Left colon (tissue), 2 donors: Measurements from ENCODE around the gene DISC1. TPM values are rescaled to one million over a fixed set of nuclear protein-coding genes. Genes with fewer than 3 reads are reported as not detected.

Source experiments
- ATAC-seq: fragments of 200-7000 bp; cut with Tn5 transposase; one replicate; pipeline ENCODE4 v1.9.1; 2020; ENCODE audit warnings: mild to moderate bottlenecking, moderate library complexity
- DNase-seq, 2 donors: peaks; one replicate each; pipeline ENCODE4 v3.0.0-alpha.2; 2020
- intact Hi-C, 2 donors: fragments of 100-400 bp; cut with DNase I in 1 of 2; cut with micrococcal nuclease in 1 of 2; formaldehyde crosslinking; loops; one replicate each; pipeline versions ENCODE4 v1.11.2 to v1.14.0; 2022; cut with DNase I, micrococcal nuclease
- total RNA-seq, 2 donors: library from RNA; stranded (reverse); fragmentation: NEBNext Ultra II Directional; extraction: Animal tissue kit (Norgen Biotek cat#: 25700); gene quantifications; one replicate each; pipeline ENCODE4 v1.2.1, GENCODE V29; 2021
- donor health status: DM: no; HTN: no; CAD: no.
- donor health status: DM: yes; HTN: yes; CAD: no.

Gene DISC1
- total RNA-seq, 2 donors from 2014 or later, result 9.2 to 12.8 TPM

DNA sequence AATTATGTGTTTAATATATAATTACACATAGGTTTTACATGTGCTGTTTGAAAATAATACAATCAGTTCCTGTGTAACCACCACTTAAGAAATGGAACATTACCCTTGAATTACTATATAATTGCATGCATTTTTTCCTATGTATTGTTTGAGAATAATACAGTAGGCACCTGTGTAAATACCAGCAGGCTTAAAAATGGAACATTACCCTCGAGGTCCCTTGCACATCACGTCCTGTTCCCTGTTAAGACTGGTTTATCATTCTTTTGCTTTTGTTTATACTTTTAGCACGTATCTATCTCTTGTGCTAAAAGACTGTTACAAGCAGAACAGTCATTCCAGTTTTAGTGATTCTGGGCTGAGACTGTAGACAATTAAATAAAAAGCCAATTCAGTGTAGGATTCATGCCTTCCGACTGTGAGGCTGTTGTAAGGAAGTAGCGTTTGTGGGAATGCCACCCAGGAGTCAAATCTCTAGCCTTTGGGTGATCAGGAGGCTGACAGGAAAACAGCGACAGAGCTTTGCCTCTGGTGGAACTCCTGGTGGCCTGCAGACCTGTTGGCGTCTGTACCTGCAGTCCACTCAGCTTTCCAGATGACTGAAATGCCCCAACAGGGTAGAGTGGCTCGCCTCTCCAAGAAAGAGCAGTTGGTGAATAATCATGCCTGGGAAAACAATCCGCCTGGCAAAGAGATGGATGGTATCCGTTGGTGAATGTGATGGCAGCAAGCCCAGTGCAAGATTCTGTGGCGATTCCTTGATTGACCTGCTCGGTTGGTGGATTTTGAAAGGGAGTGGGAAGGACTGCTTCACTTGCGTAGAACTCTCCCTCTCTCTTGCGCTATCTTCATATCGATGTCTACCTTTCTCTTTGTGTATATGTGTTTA lies 58.0 kb downstream of the DISC1 start:
- ATAC-seq (peak; percentile 76), DNase-seq (peak; percentile 40 to 46)
- intact Hi-C loops, result no loop called here

DNA sequence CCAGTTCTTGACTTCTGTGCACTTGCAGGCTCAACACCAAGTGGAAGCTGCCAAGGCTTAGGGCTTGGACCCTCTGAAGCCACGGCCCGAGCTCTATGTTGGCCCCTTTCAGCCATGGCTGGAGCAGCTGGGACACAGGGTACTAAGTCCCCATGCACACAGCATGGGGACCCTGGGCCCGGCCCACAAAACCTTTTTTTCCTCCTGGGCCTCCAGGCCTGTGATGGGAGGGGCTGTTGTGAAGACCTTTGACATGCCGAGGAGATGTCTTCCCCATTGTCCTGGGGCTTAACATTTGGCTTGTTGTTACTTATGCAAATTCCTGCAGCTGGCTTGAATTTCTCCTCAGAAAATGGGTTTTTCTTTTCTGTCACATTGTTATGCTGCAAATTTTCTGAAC lies 59.8 kb downstream of the DISC1 start:
- ATAC-seq (no peak), DNase-seq (no peak)
- intact Hi-C loops, result no loop called here

DNA sequence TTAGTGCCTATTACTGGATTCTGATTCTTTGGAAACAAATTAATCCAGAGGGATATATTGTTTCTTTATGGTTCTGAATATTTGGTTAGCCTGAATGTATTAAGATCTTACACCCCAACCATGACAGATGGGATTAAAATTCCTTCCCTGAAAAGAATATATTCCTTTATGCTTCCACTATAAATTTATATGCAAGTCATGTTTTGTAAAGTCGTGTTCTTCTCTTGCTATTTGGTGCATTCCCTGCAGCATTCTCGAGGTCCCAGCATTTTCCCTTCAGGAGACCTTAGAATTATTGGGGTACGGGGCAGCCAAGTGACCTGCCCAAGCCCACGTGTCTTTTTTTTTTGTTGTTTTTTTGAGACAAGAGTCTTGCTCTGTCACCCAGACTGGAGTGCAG lies 62.4 kb downstream of the DISC1 start:
- ATAC-seq (no peak), DNase-seq (no peak)
- intact Hi-C loops, result no loop called here

DNA sequence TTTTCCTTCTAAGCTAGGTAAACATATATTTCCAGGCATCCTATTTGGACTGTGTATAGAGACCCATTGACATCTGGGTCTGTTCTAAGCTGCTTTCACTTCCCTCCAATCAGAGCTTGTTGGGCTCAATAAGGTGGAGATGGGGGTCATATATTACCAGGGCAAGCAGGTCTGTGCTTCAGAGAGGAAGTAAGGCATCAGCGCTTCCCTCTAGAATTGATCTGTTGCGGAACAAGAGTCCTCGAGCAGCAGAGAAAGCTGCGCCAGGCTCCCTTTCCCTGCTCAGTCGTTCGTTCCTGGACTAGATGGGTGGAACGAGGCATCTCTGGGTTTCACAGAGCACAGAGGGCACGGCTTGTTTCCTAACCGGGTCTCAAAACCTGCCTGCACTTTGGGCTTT lies 63.5 kb downstream of the DISC1 start:
- intact Hi-C loops, result no loop called here
- ATAC-seq (no peak), DNase-seq (no peak)

DNA sequence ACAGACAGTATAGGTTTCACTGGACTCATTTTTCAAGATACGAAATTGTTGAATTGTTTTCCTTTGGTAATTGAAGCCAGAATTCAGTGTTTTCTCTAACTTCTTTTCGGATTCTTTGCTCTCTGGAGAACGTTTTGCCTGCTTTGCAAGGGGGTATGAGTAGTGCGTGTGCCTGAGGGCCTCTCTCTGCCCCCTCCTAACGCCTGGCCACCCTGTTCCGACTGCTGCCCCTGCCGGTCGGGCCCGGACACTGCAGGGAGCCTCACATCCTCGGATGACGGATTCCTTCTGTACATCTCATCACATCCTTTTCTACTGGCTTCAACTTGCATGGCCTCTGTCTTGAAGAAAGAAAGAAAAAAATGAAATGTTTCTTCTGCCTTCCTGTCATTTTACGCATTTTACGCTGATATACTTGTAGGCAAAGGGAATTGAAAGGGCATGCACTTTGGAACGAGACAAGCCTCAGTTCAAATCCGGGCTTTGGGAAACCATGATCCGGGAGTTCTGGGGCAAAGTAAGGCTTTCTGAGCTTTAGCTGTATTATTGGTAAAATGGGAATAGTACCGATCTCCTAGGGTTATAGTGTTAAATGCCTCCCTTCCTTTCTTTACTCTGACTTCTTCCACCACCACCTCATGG lies 65.1 kb downstream of the DISC1 start:
- DNase-seq (no peak), ATAC-seq (no peak)
- intact Hi-C loops, result no loop called here

DNA sequence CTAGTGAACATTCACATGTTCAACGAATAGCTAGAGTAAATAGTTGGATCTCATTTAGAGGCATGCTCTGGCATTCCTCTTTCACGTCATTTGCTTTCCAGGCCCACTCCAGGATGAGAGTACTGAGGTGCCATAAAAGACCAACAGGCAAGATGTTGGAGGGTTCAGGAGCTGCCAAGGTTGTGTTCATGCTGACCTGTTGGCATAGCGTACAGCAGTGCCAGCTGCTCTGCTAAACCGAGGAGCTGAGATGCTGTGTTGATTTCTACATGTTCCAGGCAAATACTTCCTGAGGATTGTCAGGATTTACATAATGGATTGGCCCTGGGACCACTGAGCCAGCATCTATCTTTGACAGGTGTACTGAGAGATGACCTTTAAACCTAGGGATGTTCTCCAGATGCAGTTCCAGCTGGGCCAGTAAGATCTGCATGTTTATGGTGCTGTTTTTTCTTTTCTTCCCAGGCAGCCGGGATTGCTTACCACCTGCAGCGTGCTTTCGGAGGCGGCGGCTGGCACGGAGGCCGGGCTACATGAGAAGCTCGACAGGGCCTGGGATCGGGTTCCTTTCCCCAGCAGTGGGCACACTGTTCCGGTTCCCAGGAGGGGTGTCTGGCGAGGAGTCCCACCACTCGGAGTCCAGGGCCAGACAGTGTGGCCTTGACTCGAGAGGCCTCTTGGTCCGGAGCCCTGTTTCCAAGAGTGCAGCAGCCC lies 66.9 kb downstream of the DISC1 start:
- intact Hi-C loops, result no loop called here
- DNase-seq (peak in 1 of 2 donors; percentile 30), ATAC-seq (peak; percentile 58)

DNA sequence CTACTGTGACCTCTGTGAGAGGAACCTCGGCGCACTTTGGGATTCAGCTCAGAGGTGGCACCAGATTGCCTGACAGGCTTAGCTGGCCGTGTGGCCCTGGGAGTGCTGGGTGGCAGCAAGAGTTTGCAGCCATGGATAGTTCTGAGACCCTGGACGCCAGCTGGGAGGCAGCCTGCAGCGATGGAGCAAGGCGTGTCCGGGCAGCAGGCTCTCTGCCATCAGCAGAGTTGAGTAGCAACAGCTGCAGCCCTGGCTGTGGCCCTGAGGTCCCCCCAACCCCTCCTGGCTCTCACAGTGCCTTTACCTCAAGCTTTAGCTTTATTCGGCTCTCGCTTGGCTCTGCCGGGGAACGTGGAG lies 67.5 kb downstream of the DISC1 start:
- ATAC-seq (peak; percentile 51), DNase-seq (no peak)
- intact Hi-C loops, result no loop called here

DNA sequence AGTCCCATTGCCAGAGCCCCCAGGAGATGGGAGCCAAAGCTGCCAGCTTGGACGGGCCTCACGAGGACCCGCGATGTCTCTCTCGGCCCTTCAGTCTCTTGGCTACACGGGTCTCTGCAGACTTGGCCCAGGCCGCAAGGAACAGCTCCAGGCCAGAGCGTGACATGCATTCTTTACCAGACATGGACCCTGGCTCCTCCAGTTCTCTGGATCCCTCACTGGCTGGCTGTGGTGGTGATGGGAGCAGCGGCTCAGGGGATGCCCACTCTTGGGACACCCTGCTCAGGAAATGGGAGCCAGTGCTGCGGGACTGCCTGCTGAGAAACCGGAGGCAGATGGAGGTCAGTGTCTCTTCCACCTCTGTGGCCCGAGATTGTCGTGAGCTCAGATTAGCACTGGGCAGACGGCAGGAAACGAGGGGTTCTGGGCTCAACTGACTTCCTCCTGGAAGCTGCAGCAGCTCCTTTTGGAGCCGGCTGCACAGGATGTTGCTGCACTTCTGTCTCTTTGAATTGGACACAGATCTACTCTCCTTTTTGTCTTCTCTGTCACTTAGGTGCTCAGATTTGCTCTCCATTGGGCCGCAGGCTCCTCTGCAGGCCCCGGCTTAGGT lies 68.0 kb downstream of the DISC1 start:
- ATAC-seq, result no peak
- intact Hi-C loops, result no loop called here
- DNase-seq, result no peak

DNA sequence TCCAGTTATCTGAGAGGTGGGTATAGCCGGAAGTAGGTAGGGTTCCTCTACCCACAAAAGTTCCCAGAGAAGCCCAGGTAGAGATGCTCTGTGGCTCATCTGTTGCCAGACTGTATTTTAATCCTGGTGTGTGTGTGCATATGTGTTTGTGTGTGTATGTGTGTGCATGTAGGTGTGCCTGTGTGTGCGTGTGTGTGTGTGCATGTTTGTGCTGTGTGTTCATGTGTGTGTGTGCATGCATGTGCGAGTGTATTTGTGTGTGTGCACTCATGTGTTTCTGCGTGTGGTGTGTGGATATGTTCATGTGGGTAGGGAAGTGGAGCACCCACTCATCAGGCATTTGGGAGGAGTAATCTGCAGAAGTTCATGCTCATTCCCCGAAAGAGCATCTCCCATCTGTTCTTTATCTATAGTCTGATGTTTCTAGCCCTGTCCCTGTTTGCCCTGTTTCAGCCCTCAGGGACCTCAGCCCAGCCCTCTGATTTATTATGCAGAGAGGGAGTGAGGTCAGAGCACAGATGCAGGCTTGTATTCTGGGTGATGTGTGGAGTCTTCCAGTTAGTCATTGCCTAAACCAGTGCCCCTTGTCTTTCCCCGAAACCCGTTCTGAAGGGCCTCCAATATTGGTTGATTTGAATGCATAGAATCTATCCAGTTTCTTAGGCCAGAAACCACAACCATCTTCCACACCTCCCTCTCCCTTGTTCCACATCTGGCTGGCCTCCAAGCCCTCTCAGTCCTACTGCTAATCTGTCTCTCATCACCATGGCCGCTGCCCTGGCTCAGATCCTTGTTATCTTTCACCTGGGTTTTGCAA lies 69.1 kb downstream of the DISC1 start:
- intact Hi-C loops, result no loop called here
- ATAC-seq (no peak), DNase-seq (no peak)

DNA sequence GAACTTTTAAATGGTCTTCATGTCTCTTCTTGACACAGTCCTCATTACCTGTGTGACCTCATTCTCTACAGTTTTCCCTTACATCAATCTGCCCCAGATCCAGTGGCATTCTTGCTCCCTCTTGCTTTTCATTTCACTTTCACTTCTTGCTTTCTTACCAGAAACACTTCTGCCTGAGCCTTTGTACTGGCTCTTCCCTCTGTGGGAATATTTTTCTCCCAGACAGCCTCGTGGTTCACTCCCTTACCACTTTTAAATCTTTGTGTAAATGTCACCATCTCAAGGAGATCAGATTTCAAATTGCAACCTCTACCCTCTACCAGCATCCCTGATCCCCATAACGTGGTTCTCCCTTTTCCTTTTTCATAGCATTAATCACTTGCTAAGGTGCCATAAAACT lies 73.2 kb downstream of the DISC1 start:
- intact Hi-C loops, result no loop called here
- peak; percentile 71 for ATAC-seq
- no peak for DNase-seq

DNA sequence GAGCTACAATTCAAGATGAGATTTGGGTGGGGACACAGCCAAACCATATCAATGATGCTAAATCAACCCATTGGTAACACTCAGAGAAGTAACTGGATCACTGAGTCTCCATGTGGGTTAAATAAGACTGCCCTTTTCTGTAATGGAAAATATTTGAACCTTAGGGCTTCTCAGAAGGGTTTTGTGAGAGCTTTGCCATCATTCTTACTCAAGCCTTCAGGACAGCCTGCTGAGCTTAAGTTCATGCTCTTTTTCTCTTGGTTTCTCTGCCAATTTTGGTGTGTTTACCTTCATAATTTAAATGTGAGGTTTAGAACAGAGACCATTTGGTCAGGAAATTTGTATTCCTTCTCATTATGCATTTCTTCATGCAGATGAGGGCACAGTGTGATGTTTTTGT lies 74.7 kb downstream of the DISC1 start:
- no peak for DNase-seq
- intact Hi-C loops, result no loop called here
- no peak for ATAC-seq

DNA sequence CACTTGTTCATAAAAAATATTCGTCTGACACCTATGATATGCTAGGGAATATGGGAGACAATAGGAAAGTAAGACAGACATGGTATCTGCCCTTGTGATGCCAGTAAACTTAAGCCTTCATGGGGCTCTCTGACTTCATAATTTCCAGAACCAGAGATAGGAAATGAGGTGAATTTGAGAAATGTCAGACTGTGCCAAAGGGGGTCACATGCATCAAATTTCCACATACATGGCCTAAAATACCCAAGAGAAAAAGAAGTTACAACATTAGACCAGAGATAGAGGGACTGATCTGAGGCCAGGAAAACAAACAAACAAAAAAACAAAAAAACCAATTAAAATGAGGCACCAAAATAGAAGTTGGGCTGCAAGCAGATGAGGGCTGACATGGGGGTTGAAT lies 75.7 kb downstream of the DISC1 start:
- no peak for DNase-seq
- intact Hi-C loops, result no loop called here
- ATAC-seq, result no peak

DNA sequence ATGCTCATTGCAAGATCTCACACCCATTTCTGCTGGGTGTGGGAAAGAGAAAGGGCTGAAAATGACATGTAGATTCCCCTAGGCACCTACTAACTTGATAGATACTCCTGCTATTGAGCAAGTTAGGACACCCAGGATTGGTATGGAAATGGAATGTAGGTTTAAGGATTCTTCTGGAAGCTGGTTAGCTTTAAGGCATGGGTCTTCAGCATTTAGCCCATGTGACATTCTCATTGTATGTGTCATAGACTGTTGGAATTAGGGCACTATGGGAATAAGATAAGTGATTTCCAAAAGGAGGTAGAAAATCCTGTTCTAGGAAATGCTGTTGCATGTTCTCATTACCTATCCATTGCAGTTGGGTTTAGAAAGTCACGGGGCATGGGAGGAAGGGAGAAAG lies 76.2 kb downstream of the DISC1 start:
- intact Hi-C loops, result no loop called here

DNA sequence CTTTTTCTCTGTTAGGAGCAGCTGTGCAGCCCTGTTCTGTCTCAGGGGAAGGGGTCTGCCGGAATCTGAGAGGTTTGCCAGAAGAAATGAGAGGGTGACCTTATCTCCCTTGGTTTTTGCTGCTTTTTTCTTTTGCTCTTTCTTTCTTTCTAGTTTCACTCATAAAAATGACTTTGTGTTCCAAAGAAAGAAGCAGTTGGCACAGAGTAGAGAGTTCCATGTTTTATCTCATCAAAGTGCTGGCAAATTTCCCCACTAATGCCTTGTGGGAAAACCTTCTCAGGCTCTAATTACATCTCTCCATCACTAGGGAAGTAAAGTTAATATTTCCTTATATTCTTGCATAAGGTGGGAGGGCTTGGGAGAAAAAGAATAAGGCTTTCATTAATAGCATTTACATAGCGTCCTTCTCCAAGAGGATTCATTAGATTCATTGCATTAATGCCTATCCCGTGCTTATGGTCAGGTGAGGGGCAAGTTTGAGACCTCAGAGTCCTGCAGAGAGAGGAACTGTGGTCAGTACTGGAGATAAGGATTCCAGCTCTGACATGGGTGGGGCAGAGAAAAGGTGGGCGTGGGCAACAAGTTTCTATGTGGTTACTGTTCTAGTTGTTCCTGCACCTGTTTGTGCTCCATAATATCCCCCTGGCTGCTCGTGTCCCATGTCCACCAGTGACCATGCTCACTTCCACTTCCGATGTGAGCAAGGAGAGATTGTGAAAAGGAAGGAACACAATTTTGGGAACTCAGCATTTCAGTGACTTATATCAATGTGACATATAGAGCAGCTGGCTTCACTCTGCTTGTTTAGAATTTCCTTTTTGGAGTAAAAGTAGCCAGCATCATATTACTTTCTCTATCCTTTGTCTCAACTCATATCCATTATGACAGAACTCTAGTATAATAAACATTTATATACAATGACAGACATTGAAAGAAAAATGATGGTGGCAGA lies 79.5 kb downstream of the DISC1 start:
- no peak for ATAC-seq
- DNase-seq, result no peak
- intact Hi-C loops, result no loop called here

More for the DNA sequence above, 76.2 kb downstream of the DISC1 start:
- ATAC-seq, result no peak
- DNase-seq, result no peak

DNA sequence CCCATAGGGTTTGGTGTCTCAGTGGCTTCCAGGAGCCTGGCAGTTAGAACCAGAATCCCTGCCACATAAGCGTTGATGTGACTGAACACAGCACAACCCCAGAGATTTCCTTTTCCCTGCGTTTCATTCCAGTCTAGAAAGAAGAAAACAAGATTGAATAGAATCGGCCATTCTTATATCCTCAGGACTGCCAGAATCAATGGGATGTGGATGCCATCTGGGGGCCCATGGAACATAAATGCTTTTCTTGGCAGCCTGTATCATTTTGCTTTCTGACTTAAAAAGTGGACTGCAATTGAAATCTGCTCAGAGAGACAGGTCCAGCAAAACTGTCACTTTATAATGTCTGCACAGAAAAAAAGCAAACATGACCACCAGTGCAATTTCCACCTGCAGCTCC lies 80.3 kb downstream of the DISC1 start:
- intact Hi-C loops, result no loop called here
- DNase-seq (no peak), ATAC-seq (no peak)

DNA sequence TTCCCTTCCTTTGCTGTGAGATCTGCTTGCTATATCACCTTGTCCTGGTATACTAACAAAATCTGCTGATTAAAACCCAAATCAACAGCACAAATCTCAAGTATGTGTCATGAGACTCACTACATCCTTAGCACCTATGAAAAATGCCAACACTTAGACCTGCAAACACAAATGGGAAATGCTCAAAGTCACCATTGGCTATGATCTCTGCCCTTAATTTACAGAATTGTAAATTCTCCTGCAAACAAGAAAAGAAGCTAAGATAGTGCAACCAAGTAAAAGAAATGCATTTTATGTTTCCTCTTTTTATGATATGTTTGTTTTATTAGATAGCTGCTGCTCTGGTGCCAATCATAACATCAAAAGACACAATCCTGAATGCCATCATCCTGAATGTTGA lies 80.8 kb downstream of the DISC1 start:
- DNase-seq (no peak), ATAC-seq (no peak)
- intact Hi-C loops, result no loop called here

DNA sequence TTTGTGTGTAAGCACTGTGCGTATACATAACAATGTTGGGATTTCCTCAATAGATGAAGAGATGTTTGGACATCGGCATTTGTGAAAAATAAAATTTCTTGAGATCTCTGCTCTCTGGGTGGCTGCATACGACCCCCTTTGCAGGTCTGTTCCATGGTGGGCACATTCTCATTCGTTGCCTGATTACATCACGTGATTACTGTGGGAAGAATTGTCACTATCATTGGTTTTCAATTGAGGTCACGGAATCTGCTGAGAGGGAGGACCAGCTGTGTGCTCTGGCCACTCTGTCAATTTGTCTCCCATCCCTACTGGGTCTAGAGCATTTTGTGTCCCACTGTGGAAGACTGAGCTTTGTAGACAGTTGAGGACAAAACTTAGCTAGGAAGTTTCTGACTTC lies 81.8 kb downstream of the DISC1 start:
- ATAC-seq, result no peak
- intact Hi-C loops, result no loop called here
- DNase-seq, result no peak

DNA sequence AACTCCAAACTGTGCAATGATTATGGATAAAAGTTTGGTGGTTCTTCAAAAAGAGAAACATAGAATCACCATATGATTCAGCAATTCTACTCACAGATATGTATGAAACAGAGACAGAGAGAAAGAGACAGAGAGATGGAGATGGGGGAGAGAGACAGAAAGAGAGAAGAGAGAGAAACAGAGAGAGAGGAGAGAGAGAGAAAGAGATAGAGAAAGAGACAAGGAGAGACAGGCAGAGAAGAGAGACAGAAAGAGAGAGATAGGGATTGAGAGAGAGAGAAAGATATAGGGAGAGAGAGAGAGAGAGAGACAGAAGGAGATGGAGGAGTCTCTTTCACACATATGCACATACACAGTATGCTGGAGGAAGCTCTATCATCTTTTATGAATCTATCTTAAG lies 87.8 kb downstream of the DISC1 start:
- no peak for ATAC-seq
- intact Hi-C loops, result no loop called here
- DNase-seq, result no peak
